HepG2 (cell line): ENCODE measurements around the gene CHRNA3. TPM values are rescaled to one million over a fixed set of nuclear protein-coding genes. Genes with fewer than 3 reads are reported as not detected.

Experiments used
- ATAC-seq: fragments of 200-7000 bp; cut with Tn5 transposase; 3 replicates; pipeline ENCODE4 v1.9.1; 2020; ENCODE audit warnings: mild to moderate bottlenecking, moderate library complexity
- BruUV-seq: library from RNA; stranded (reverse); fragments of 400-500 nt; replicated peaks from 2 replicates; lab custom pipeline; 2021; lab: Mats Ljungman, UMichigan
- CTCF ChIA-PET: fragments of 300-600 bp; formaldehyde crosslinking; extraction: SDS; loops from one replicate; lab custom pipeline; 2021; ENCODE audit warnings: low total read pairs, inconsistent platforms, low intra/inter-chr PET ratio; lab: Yijun Ruan, JAX
- POLR2A ChIA-PET: fragments of 350-600 bp; sonication (Branson Sonifier 250); formaldehyde crosslinking; loops from one replicate; lab custom pipeline; 2020; ENCODE audit warnings: antibody characterized with exemption, inconsistent platforms; lab: Yijun Ruan, JAX
- DNase-seq: peaks from one replicate; pipeline ENCODE4 v3.0.0-alpha.2; 2015; ENCODE audit warnings: low spot score
- FAIRE-seq: peaks from 3 replicates; lab custom pipeline; 2011; peaks lifted over from hg19 to GRCh38; lab: Jason Lieb, UNC
- H2AFZ ChIP-seq: one replicate; pipeline ENCODE4 v1.6.1; 2011; ENCODE audit warnings: low read length, inconsistent platforms
- H3K27ac ChIP-seq: fragments of 300-600 bp; 3 replicates; pipeline ENCODE4 v1.8.0; 2011; ENCODE audit warnings: mixed run types, mild to moderate bottlenecking, mixed read lengths, low read length, inconsistent platforms; ENCODE audit not compliant: insufficient read depth; ENCODE audit errors: extremely low read length
- H3K27me3 ChIP-seq, 2 experiments: fragments of 200-600 bp in 1 of 2; 2 replicates in 1 of 2; 3 replicates in 1 of 2; pipeline versions ENCODE4 v1.6.0 to v1.8.0; 2011; ENCODE audit warnings: low read length in 2 of 2, mild to moderate bottlenecking in 2 of 2, moderate library complexity in 2 of 2, inconsistent platforms in 1 of 2; ENCODE audit not compliant: insufficient read depth in 2 of 2, control insufficient read depth in 1 of 2
- H3K36me3 ChIP-seq, 2 experiments: fragments of 200-600 bp in 1 of 2; replicated peaks in 1 of 2; 2 replicates in 1 of 2; 3 replicates in 1 of 2; pipeline versions ENCODE4 v1.5.1 to v1.8.0; 2011; ENCODE audit warnings: low read length in 2 of 2, inconsistent platforms in 1 of 2; ENCODE audit not compliant: insufficient read depth in 2 of 2, control insufficient read depth in 1 of 2
- H3K4me1 ChIP-seq: 2 replicates; pipeline ENCODE4 v1.5.1; 2012; ENCODE audit warnings: low read length, inconsistent platforms; ENCODE audit not compliant: insufficient read depth
- H3K4me2 ChIP-seq: 2 replicates; pipeline ENCODE4 v1.6.0; 2011; ENCODE audit warnings: low read depth, low read length, inconsistent platforms
- H3K4me3 ChIP-seq, 3 experiments: fragments of 200-600 bp in 1 of 3; sonication (generic), shearing (Covaris generic) in 1 of 3; replicated peaks in 1 of 3; 2 replicates each; pipeline ENCODE4 v1.5.1; 2011 to 2016; ENCODE audit warnings: low read length in 3 of 3, inconsistent platforms in 2 of 3, low read depth in 2 of 3, mild to moderate bottlenecking in 2 of 3, control low read depth in 1 of 3, mixed read lengths in 1 of 3; ENCODE audit not compliant: insufficient read depth in 1 of 3
- H3K79me2 ChIP-seq: one replicate; pipeline ENCODE4 v1.6.1; 2011; ENCODE audit warnings: low read length, inconsistent platforms; ENCODE audit not compliant: insufficient read depth
- H3K9ac ChIP-seq: 2 replicates; pipeline ENCODE4 v1.6.0; 2011; ENCODE audit warnings: mild to moderate bottlenecking, low read depth, low read length, inconsistent platforms; ENCODE audit not compliant: insufficient read depth
- H3K9me3 ChIP-seq: 2 replicates; pipeline ENCODE4 v1.5.1; 2012; ENCODE audit warnings: mild to moderate bottlenecking, low read length
- H4K20me1 ChIP-seq: 2 replicates; pipeline ENCODE4 v1.6.0; 2011; ENCODE audit warnings: inconsistent platforms, mild to moderate bottlenecking, low read length, moderate library complexity; ENCODE audit not compliant: insufficient read depth
- ELK4 ChIP-seq: sonication (generic); formaldehyde crosslinking; IDR thresholded peaks from 2 replicates; pipeline ENCODE4 v1.9.0; 2021; ENCODE audit warnings: missing genetic modification reagents, borderline replicate concordance
- GTF3A ChIP-seq: sonication (generic); formaldehyde crosslinking; conservative IDR thresholded peaks from 2 replicates; pipeline ENCODE4 v1.4.0; 2020; ENCODE audit warnings: mild to moderate bottlenecking, missing genetic modification reagents
- HOXA7 ChIP-seq: sonication (generic); formaldehyde crosslinking; IDR thresholded peaks from 2 replicates; pipeline ENCODE4 v1.8.1; 2022; ENCODE audit warnings: mild to moderate bottlenecking, missing genetic modification reagents, moderate library complexity
- LBX2 ChIP-seq: sonication (generic); formaldehyde crosslinking; IDR thresholded peaks from 2 replicates; pipeline ENCODE4 v1.5.0; 2020; ENCODE audit warnings: missing genetic modification reagents, mild to moderate bottlenecking, borderline replicate concordance
- MBNL3 ChIP-seq: fragments of 250-450 bp; sonication (Bioruptor Pico); conservative IDR thresholded peaks from 2 replicates; pipeline ENCODE4 v1.8.0; 2022; ENCODE audit warnings: mild to moderate bottlenecking, inconsistent platforms
- MYPOP ChIP-seq: sonication (generic); formaldehyde crosslinking; IDR thresholded peaks from 2 replicates; pipeline ENCODE4 v1.8.1; 2023; ENCODE audit warnings: mild to moderate bottlenecking, moderate library complexity, missing genetic modification reagents
- NPAS2 ChIP-seq: sonication (generic); formaldehyde crosslinking; IDR thresholded peaks from 2 replicates; pipeline ENCODE4 v1.8.0; 2022; ENCODE audit warnings: mild to moderate bottlenecking, missing genetic modification reagents, borderline replicate concordance
- PRDM4 ChIP-seq: sonication (generic); formaldehyde crosslinking; IDR thresholded peaks from 2 replicates; pipeline ENCODE4 v1.9.0; 2021; ENCODE audit warnings: missing genetic modification reagents, borderline replicate concordance
- TGIF2 ChIP-seq: IDR thresholded peaks from 2 replicates; pipeline ENCODE4 v1.6.1; 2016; ENCODE audit warnings: control low read depth, missing compliant biosample characterization
- ZNF230 ChIP-seq: sonication (generic); formaldehyde crosslinking; IDR thresholded peaks from 2 replicates; pipeline ENCODE4 v1.4.0; 2020; ENCODE audit warnings: mild to moderate bottlenecking, missing genetic modification reagents
- ZNF333 ChIP-seq: sonication (generic); formaldehyde crosslinking; IDR thresholded peaks from 2 replicates; pipeline ENCODE4 v1.4.0; 2020; ENCODE audit warnings: mild to moderate bottlenecking, missing genetic modification reagents, borderline replicate concordance
- ZNF383 ChIP-seq: sonication (generic); formaldehyde crosslinking; IDR thresholded peaks from 2 replicates; pipeline ENCODE4 v1.4.0; 2020; ENCODE audit warnings: missing genetic modification reagents, mild to moderate bottlenecking, borderline replicate concordance
- ZNF503 ChIP-seq: sonication (generic); formaldehyde crosslinking; IDR thresholded peaks from 2 replicates; pipeline ENCODE4 v1.4.0; 2020; ENCODE audit warnings: missing genetic modification reagents
- ZNF549 ChIP-seq: sonication (generic); formaldehyde crosslinking; IDR thresholded peaks from 2 replicates; pipeline ENCODE4 v1.5.0; 2020; ENCODE audit warnings: missing genetic modification reagents
- ZNF605 ChIP-seq: sonication (generic); formaldehyde crosslinking; IDR thresholded peaks from 2 replicates; pipeline ENCODE4 v1.8.0; 2022; ENCODE audit warnings: mild to moderate bottlenecking, missing genetic modification reagents
- ZNF7 ChIP-seq: IDR thresholded peaks from 2 replicates; pipeline ENCODE4 v1.6.1; 2016; ENCODE audit warnings: missing biosample characterization, missing genetic modification reagents
- WGBS: methylation state at CpG from one replicate; pipeline ENCODE4 v1.1.6; 2017; ENCODE audit warnings: low lambda C conversion rate; 5-methylcytosine and 5-hydroxymethylcytosine counted together
- in situ Hi-C: cut with HindIII; loops from 2 replicates; pipeline ENCODE4 v1.10.0; 2017; ENCODE audit warnings: low pct_unique_long_range_greater_than_20kb; ENCODE audit not compliant: extremely low pct_ligation_motif_present
- intact Hi-C: fragments of 100-400 bp; cut with micrococcal nuclease; formaldehyde crosslinking; loops from one replicate; pipeline ENCODE4 v1.10.0; 2022; ENCODE audit not compliant: unreplicated experiment
- polyA plus RNA-seq, 8 experiments: library from polyadenylated mRNA; depleted of rRNA in 3 of 8; stranded (reverse) in 7 of 8; unstranded in 1 of 8; fragments of >200 nt; fragmentation: Illumina TruSeq in 4 of 8; extraction: Trizol in 4 of 8; gene quantifications; 2 replicates each; pipeline versions ENCODE4 v1.2.1 to v1.2.3, GENCODE V29; 2011 to 2016; ENCODE audit warnings: low read depth in 4 of 8, missing spikeins in 1 of 8, mixed read lengths in 1 of 8; ENCODE audit not compliant: insufficient read depth in 1 of 8
- total RNA-seq, 5 experiments: library from RNA; depleted of rRNA; stranded (reverse); fragments of >200 nt; fragmentation: Illumina TruSeq; extraction: Trizol; gene quantifications; 2 replicates each; pipeline ENCODE4 v1.2.3, GENCODE V29; 2016; ENCODE audit warnings: low read depth in 1 of 5

CHRNA3 gene
- total and polyA plus RNA-seq, 2 of the 13 experiments (the other 11 are each of a cell fraction or from before 2014, with no cell fraction given) = not detected

GRCh38 chr15:78574944-78575343 is 45.9 kb downstream of the CHRNA3 start (continued):
- TF ChIP-seq ZNF503 (CRISPR knock-in tag) (no peak), TGIF2 (CRISPR knock-in tag) (no peak), ELK4 (CRISPR knock-in tag) (no peak), MYPOP (no peak), ZNF7 (CRISPR knock-in tag) (no peak), ZNF605 (no peak), ZNF333 (CRISPR knock-in tag) (no peak), ZNF549 (CRISPR knock-in tag) (no peak), HOXA7 (CRISPR knock-in tag) (no peak)

GRCh38 chr15:78573416-78573815 is 47.4 kb downstream of the CHRNA3 start:
- DNase-seq (no peak), ATAC-seq (no peak), FAIRE-seq (no peak)
- H2AFZ ChIP-seq = no peak overlapping the region
- no peak overlapping the region for H3K4me3 ChIP-seq
- H3K79me2 ChIP-seq = peaks cover 1% of the 10 kb centered on the region
- H3K27ac ChIP-seq = no peak overlapping the region
- no peaks in the 10 kb centered on the region for H3K4me1 ChIP-seq
- no peaks in the 10 kb centered on the region for H4K20me1 ChIP-seq
- no peaks in the 10 kb centered on the region for H3K9me3 ChIP-seq
- POLR2A ChIA-PET = no interaction called here
- no TSS peak for BruUV-seq
- H3K36me3 ChIP-seq = no peaks in the 10 kb centered on the region
- H3K27me3 ChIP-seq = no peaks in the 10 kb centered on the region
- 84% methylated on average over 4 of the region's 4 CpGs for WGBS
- in situ Hi-C loops (no loop called here), intact Hi-C loops (no loop called here)
- no peak overlapping the region for H3K9ac ChIP-seq
- H3K4me2 ChIP-seq = no peak overlapping the region
- CTCF ChIA-PET = no interaction called here
- TF ChIP-seq MBNL3 (CRISPR knock-in tag) = no peak
- no peak for TF ChIP-seq LBX2 (CRISPR knock-in tag)
- TF ChIP-seq GTF3A = no peak
- TF ChIP-seq ZNF383 = no peak
- no peak for TF ChIP-seq ZNF230 (CRISPR knock-in tag)
- no peak for TF ChIP-seq PRDM4 (CRISPR knock-in tag)
- TF ChIP-seq NPAS2 (CRISPR knock-in tag) = no peak
